Measurements from ENCODE around the gene GATA5. TPM values are rescaled to one million over a fixed set of nuclear protein-coding genes. Genes with fewer than 3 reads are reported as not detected.

Gene GATA5
- total RNA-seq, 1 experiment from 2014 or later, result 0.18 TPM

GRCh38 chr20:62518911-62519310, 43.1 kb upstream of the GATA5 start:
- Histone ChIP-seq H3K36me3 (ENCODE audit: low read depth, low read length) (no peaks in the 10 kb centered on the region), H3K4me3 (ENCODE audit: low read length) (no peak overlapping the region), H3K9ac (ENCODE audit: low read length) (no peak overlapping the region), H3F3A (ENCODE audit: low read length, unreplicated experiment) (no peaks in the 10 kb centered on the region), H3K79me2 (ENCODE audit: low read length) (no peaks in the 10 kb centered on the region), H3K27ac (ENCODE audit: low read length) (no peak overlapping the region), H3K9me3 (ENCODE audit: low read length) (no peaks in the 10 kb centered on the region), H3K4me2 (ENCODE audit: low read length) (no peak overlapping the region), H2AFZ (ENCODE audit: low read length) (no peak overlapping the region), H3K9me2 (replicated peaks; ENCODE audit: low read length) (no peaks in the 10 kb centered on the region), H3K27me3 (ENCODE audit: low read length) (no peaks in the 10 kb centered on the region), H4K20me1 (ENCODE audit: low read length) (no peaks in the 10 kb centered on the region), H3K4me1 (ENCODE audit: insufficient read depth, low read length) (peaks cover 7% of the 10 kb centered on the region)
- CTCF ChIA-PET, result no interaction called here
- no TSS peak for BruUV-seq (replicated peaks)
- no peak for TF ChIP-seq CTCF (conservative IDR thresholded peaks at IDR 0.05; ENCODE audit: low read depth, low read length)
- no peak for TF ChIP-seq EZH2phosphoT487 (IDR thresholded peaks at IDR 0.05; ENCODE audit: borderline replicate concordance, low read length)
- no peak for TF ChIP-seq EZH2 (IDR thresholded peaks at IDR 0.05; ENCODE audit: low read length, unreplicated experiment)
- POLR2A ChIA-PET (ENCODE audit: unreplicated experiment), result no interaction called here
- DNase-seq (no peak), ATAC-seq (no peak)
- intact Hi-C loops (cut with micrococcal nuclease), result no loop called here

GRCh38 chr20:62517901-62518610, 42.3 kb upstream of the GATA5 start:
- no TSS peak for BruUV-seq (replicated peaks)
- no peak for ATAC-seq
- POLR2A ChIA-PET (ENCODE audit: unreplicated experiment), result no interaction called here
- no peak overlapping the region for H3K9ac ChIP-seq (ENCODE audit: low read length)
- H3K4me3 ChIP-seq (ENCODE audit: low read length), result no peak overlapping the region
- H3K27me3 ChIP-seq (ENCODE audit: low read length), result no peaks in the 10 kb centered on the region
- intact Hi-C loops (cut with micrococcal nuclease), result no loop called here
- TF ChIP-seq EZH2phosphoT487 (IDR thresholded peaks at IDR 0.05; ENCODE audit: borderline replicate concordance, low read length), result no peak
- TF ChIP-seq EZH2 (IDR thresholded peaks at IDR 0.05; ENCODE audit: low read length, unreplicated experiment), result no peak
- no peak for TF ChIP-seq CTCF (conservative IDR thresholded peaks at IDR 0.05; ENCODE audit: low read depth, low read length)
- no peak for DNase-seq
- no peaks in the 10 kb centered on the region for H3K79me2 ChIP-seq (ENCODE audit: low read length)
- no peaks in the 10 kb centered on the region for H3K4me1 ChIP-seq (ENCODE audit: insufficient read depth, low read length)
- CTCF ChIA-PET, result interaction anchor here (0.5 kb wide), 1 partner anchor 99 kb away, joined by 3 read pairs; no protein-coding TSS in a partner anchor
- H3F3A ChIP-seq (ENCODE audit: low read length, unreplicated experiment), result no peaks in the 10 kb centered on the region
- no peaks in the 10 kb centered on the region for H3K9me3 ChIP-seq (ENCODE audit: low read length)
- H2AFZ ChIP-seq (ENCODE audit: low read length), result no peak overlapping the region
- H4K20me1 ChIP-seq (ENCODE audit: low read length), result no peaks in the 10 kb centered on the region
- no peaks in the 10 kb centered on the region for H3K36me3 ChIP-seq (ENCODE audit: low read depth, low read length)
- no peaks in the 10 kb centered on the region for H3K9me2 ChIP-seq (replicated peaks; ENCODE audit: low read length)
- no peak overlapping the region for H3K27ac ChIP-seq (ENCODE audit: low read length)
- no peak overlapping the region for H3K4me2 ChIP-seq (ENCODE audit: low read length)

GRCh38 chr20:62517168-62517567, 41.4 kb upstream of the GATA5 start:
- ATAC-seq (no peak), DNase-seq (no peak)
- Histone ChIP-seq H3K27ac (ENCODE audit: low read length) (no peak overlapping the region), H4K20me1 (ENCODE audit: low read length) (no peaks in the 10 kb centered on the region), H3K9me2 (replicated peaks; ENCODE audit: low read length) (no peaks in the 10 kb centered on the region), H3K36me3 (ENCODE audit: low read depth, low read length) (no peaks in the 10 kb centered on the region), H3F3A (ENCODE audit: low read length, unreplicated experiment) (no peaks in the 10 kb centered on the region), H3K4me3 (ENCODE audit: low read length) (no peak overlapping the region), H2AFZ (ENCODE audit: low read length) (no peak overlapping the region), H3K27me3 (ENCODE audit: low read length) (no peaks in the 10 kb centered on the region), H3K4me2 (ENCODE audit: low read length) (no peak overlapping the region), H3K79me2 (ENCODE audit: low read length) (no peaks in the 10 kb centered on the region), H3K4me1 (ENCODE audit: insufficient read depth, low read length) (no peaks in the 10 kb centered on the region), H3K9ac (ENCODE audit: low read length) (no peak overlapping the region), H3K9me3 (ENCODE audit: low read length) (no peaks in the 10 kb centered on the region)
- ChIA-PET CTCF (interaction anchor here (0.5 kb wide), 1 partner anchor 99 kb away, joined by 3 read pairs; no protein-coding TSS in a partner anchor), POLR2A (ENCODE audit: unreplicated experiment) (no interaction called here)
- no TSS peak for BruUV-seq (replicated peaks)
- intact Hi-C loops (cut with micrococcal nuclease), result no loop called here
- TF ChIP-seq EZH2phosphoT487 (IDR thresholded peaks at IDR 0.05; ENCODE audit: borderline replicate concordance, low read length) (no peak), EZH2 (IDR thresholded peaks at IDR 0.05; ENCODE audit: low read length, unreplicated experiment) (no peak), CTCF (conservative IDR thresholded peaks at IDR 0.05; ENCODE audit: low read depth, low read length) (no peak)
